IPS-NIHi11 (cell line): Measurements from ENCODE around the gene MOCOS.
"Not testable (repeated sequence)": the region's sequence is repeated elsewhere in the genome, so short reads cannot be mapped to it uniquely, and the experiment has no call there.

Experiments
- DNase-seq: peaks from one replicate; pipeline ENCODE4 v3.0.0; 2012; ENCODE audit warnings: mixed read lengths, low spot score

MOCOS gene

GRCh38 chr18:36187193-36187825, at the start of gene MOCOS:
MOCOS (plus strand) TSS chr18:36187497; CDS start chr18:36187540, 43 bp downstream.
- peak; percentile 97 for DNase-seq

DNA sequence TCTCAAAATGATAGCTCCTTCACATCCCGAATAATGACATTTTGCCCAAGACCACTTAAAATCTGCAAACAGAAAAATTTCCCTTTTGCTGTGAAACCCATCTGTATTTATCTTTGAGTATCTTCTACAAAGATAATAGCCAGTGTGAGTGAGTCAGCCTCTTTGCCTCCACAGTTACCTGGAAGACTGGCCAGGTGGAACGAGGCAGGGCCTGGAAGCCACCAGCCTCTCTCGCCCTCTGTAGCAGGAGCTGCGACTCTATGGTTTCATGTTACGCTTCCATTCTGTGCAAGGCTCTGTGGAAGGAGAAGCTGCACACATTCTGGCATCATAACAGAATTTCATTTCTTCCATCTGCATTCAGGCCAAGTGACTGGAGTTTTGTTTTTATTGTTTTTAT, 48.1 kb upstream of the MOCOS start:
- peak; percentile 42 for DNase-seq

GRCh38 chr18:36141576-36141975, 45.7 kb upstream of the MOCOS start:
- DNase-seq, result no peak

- no peak for DNase-seq
Observed at GRCh38 chr18:36142751-36143150, 44.5 kb upstream of the MOCOS start.

- DNase-seq, result no peak
Observed at GRCh38 chr18:36143391-36143790, 43.9 kb upstream of the MOCOS start.

DNA sequence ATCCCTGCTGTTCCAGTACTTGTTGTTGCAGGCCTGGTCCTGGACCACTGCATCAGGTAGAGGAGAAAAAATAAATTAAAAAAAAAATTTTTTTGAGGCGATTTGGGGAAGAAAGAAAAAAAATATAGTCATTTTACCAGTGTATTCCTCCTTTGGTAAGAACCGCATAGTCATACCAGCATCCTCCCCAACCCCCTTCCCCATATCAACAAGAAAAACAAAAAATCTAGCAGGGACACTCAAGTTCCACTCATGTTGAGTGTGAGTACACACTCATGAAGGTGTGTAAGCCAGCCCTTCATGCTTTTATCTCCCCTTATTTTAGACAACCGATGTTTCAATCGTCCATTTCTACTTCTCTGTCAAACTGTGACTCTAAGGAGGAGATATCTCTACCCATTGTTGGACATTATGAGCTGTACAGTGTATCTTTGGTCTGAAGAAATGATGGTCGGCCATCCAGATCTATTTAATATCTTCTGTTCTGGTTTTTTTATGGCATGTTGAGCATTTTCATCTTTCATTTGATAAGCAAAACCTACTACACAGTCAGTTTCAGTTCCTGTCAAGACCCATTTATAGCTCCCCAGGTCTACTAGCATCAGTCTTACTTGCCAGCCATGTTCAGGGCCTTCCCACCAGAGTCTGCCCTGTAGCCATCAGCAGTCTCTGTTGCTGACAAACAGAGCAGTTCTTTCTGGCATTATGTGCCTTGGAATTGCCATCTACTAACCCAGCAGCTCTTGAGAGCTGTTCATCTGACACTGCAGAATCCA, 37.6 kb upstream of the MOCOS start:
- no peak for DNase-seq

DNA sequence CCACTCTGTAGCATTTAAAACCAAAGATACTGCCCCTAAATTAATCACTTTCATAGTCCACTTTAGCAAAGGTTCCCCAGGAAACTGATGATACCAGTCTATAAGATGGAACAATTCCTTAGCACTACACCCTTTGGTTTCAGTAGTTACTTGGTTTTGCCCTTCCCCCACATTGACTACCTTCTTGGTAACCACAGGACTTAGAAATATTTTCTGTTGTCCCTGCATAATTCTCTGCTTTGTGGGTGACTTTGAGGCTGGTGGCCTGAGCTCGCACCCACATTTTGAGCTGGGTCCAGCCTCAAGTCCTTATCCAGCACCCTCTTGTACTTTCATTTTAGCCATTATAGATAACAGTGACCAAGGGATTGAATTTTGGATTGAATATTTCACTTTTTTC, 34.5 kb upstream of the MOCOS start:
- DNase-seq, result no peak

GRCh38 chr18:36153203-36153602, 34.1 kb upstream of the MOCOS start:
- no peak for DNase-seq

DNA sequence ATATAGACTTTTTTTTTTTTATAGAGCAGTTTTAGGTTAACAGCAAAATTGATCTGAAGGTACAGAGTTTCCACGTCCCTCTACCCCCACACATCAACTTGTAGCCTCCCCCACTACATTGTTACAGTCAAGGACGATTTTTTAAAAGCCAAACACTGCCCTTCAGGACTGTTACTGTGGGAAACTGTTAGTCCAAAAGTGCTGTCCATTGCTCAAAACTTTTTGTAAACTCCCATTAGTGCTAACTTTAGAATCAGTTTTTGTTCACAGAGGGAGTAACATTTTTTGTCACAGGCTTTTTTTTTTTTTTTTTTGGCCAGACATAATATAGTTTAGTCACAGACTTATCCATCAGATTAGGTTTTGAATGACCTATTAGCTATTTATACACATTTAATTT, 33.5 kb upstream of the MOCOS start:
- no peak for DNase-seq

GRCh38 chr18:36155851-36156757, 31.2 kb upstream of the MOCOS start:
- no peak for DNase-seq

DNA sequence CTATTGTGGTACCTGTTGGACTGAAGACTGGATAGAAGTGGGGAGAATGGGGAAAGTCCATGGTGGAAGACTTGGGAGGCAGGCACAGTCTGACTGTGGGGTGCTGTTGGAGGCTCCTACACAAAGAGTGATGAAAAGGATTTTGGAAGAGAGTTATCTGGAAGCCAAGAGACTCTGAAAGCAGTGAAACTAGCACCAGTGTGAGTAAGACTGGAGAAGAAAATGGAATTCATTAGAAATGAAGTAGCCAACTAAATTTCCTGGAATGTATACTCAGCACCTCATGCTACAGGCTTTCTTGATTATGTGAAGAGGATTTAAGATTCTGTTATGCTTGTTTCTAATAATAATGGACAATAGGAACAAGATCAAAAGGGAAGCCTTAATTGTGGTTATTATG, 29.9 kb upstream of the MOCOS start:
- no peak for DNase-seq

DNA sequence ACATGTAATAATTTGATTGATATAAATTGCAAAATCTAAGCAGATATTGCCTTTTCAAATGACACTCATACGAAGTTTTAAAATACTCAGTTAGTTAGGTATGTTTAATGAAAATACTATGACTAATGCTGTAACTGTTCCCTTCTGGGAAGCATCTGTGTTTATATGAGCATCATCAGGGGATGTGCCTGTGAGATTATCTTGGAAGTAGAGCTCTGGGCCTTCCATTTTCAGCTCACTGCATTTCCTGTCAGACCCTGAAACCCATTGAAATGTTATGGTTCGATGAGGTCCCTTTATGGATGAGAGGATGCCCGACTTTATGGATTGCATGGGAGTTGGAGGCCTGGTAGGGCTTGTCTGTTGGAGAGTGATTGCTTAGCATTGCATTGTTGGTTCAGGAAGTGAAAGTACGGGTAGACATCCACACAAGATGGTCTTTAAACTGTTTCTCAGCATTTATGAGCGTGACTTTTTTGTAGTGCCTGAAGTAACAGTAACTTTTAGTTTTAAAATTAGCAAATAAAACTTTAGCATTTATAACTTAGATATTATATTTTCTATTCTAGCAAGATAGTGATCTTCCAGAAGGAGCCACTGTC, 28.9 kb upstream of the MOCOS start:
- no peak for DNase-seq

DNA sequence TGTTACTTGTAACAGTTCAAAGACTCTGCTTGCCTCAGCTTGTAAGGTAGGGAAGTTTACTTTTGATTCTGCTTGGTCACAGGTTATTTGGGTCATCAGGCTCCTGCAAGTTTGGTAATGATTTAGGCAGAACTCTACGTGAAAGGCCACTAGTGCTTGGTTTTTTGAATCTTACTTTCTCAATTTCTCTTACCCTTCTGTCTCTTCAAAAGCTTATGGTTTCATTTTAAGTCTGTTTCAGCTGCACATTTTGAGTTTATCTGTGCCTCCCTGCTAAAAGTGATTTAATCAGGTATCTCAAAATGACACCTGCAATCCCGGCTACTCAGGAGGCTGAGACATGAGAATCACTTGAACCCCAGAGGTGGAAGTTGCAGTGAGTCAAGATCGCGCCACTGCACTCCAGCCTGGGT, 26.3 kb upstream of the MOCOS start:
- no peak for DNase-seq

DNA sequence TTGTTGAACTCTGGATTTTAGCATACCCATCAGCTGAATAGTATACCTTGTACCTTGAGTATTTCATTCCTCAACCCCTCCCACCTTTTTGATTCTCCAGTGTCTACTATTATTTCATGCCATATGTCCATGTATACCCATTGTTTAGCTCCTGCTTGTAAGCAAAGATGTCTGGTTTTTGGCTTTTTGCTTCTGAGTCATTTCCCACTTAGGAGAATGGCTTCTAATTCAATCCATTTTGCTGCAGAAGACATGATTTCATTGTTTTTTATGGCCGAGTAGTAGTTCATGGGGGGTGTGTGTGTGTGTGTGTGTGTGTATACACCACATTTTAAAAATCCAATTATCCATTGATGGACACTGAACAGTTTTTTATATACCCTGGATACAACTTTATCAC, 24.3 kb upstream of the MOCOS start:
- DNase-seq, result no peak

- no peak for DNase-seq
Observed at GRCh38 chr18:36167692-36168218, 19.5 kb upstream of the MOCOS start.

DNA sequence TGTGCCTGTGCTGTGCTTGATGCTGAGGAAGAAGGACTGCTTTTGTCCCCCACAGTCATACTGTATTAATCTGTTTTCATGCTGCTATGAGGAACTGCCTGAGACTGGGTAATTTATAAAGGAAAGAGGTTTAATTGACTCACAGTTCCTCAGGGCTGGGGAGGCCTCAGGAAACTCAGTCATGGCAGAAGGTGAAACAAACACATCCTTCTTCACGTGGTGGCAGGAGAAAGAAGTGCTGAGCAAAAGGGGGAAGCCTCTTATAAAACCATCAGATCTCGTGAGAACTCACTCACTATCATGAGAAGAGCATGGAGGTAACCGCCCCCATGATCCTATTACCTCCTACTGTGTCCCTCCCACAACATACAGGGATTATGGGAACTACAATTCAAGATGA, 19.0 kb upstream of the MOCOS start:
- DNase-seq, result not testable (repeated sequence)

DNA sequence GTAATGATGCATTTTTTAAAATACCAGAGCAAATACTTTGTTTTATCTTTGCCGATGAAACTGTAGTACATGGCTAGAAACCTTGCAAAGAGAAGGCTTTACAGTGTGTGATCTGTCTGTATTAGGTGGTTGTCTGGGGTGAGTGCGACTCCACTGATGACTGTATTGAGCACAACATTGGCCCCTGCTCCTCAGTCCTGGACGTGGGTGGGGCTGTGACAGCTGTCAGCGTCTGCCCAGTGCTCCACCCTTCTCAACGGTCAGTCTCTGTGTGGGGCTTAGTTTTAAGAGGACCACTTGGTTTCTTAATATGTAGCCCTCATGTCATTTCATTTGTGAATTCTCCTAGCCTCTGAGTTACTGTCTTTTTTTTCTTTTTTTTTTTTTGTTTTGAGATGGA, 17.4 kb upstream of the MOCOS start:
- no peak for DNase-seq

DNA sequence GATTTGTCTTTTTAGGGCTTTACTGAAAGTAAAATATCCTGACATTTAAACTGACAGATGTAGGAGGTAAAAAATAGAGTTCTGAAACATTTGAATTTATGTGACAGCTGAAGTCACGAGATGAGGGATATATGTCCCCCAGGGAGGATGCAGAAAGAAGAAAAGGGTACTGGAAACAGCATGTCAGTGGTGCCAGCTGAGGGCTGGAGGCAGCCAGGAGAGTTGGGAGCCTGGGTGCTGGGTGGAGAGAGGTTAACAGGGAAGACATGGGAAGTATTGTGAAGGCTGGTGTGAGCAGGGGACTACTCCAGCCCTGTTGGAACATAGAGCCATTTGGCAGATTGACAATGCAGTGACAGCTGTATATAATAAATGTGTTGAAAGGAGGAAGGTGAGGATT, 11.8 kb upstream of the MOCOS start:
- no peak for DNase-seq

DNA sequence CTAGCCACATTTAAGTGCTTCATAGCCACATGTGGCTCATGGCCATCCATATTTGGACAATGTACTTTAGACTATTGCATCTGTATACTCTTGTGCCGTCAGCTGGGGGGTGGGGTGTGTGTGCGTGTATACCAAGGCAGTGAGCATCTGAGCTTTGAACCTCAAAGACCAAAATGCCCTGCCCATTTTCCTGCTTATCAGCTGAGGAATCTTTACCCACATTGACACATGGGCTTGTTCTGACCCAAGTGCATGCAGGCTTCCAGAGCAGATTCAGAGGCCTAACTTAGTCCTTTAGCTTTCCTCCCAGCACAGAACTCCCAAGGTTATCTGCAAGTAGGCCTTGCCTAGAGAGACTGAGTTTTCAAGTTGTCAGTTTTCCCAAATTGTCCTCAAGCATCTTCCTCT, 11.1 kb upstream of the MOCOS start:
- no peak for DNase-seq

GRCh38 chr18:36176711-36177110, 10.6 kb upstream of the MOCOS start:
- no peak for DNase-seq

- DNase-seq, result no peak
Observed at GRCh38 chr18:36177913-36178312, 9.4 kb upstream of the MOCOS start.
